ENCODE measurements around the gene TMEM132D.

The TMEM132D gene

GRCh38 chr12:129753586-129753985 lies 150.2 kb downstream of the TMEM132D start:
- no peak for DNase-seq (ENCODE audit: low read depth, low spot score)
- no peak overlapping the region for H3K27ac ChIP-seq

GRCh38 chr12:129750421-129750820 lies 153.4 kb downstream of the TMEM132D start:
- no peak for DNase-seq (ENCODE audit: low read depth, low spot score)
- no peak overlapping the region for H3K27ac ChIP-seq

- no peak for DNase-seq (ENCODE audit: low read depth, low spot score)
These were observed 157.5 kb downstream of the TMEM132D start for GRCh38 chr12:129746318-129746717.

DNA sequence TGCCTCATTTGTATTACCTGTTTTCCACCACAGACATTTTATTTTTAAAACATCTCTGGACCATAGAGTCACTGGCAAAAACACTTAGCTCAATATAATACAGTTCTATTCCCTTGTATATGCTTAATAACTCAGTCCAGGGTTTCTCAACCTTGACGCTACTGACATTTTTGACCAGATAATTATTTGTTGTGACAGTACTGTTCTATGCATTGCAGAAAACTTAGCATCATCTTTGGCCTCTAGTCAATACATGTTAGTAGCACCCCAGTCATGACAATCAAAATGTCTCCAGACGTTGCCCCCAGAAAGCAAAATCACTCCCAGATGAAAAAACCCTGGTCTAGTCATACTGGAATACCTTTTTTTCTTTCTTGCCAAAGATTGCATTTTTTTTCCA lies 174.7 kb downstream of the TMEM132D start:
- DNase-seq (ENCODE audit: low read depth, low spot score) = no peak
- no peak overlapping the region for H3K27ac ChIP-seq

More at GRCh38 chr12:129746318-129746717, 157.5 kb downstream of the TMEM132D start:
- no peak overlapping the region for H3K27ac ChIP-seq

DNA sequence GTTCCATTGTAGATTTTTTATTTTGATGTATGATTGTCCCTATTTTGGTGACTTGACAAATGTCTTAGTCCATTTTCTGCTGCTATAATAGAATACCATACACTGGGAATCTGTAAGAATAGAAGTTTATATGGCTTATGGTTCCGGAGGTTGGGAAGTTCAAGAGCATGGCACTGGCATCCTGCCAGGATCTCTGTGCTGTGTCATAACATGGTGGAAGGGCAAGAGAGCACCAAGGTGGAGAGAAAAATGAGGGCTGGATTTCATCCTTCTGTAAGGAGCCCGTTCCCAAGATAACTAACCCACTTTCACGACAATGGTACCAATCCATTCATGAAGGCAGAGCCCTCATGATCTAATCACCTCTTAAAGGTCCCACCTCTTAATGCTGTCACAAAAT lies 176.7 kb downstream of the TMEM132D start:
- H3K27ac ChIP-seq = no peak overlapping the region
- DNase-seq (ENCODE audit: low read depth, low spot score) = no peak

GRCh38 chr12:129723260-129723659 lies 180.6 kb downstream of the TMEM132D start:
- no peak overlapping the region for H3K27ac ChIP-seq
- DNase-seq (ENCODE audit: low read depth, low spot score) = no peak

GRCh38 chr12:129720618-129721017 lies 183.2 kb downstream of the TMEM132D start:
- no peak for DNase-seq (ENCODE audit: low read depth, low spot score)
- H3K27ac ChIP-seq = no peak overlapping the region

- DNase-seq (ENCODE audit: low read depth, low spot score) = no peak
- no peak overlapping the region for H3K27ac ChIP-seq
These were observed 184.4 kb downstream of the TMEM132D start for GRCh38 chr12:129719416-129719815.

DNA sequence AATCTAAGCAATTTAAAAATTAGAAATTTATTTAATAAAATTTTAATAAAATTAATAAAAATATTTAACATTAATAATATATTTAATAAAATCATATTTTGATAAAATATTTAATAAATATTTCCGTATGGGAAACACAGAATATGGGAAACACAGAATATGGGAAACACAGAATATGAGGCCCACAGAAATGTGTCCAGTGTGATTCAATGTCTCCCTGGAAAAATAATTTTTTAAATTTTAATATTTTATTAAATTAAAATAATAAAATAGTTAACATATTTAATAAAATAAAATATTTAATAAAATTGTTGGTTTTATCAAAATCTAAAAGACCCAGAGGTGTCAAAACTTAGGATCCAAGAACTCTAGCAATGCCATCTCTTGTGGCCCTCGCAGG lies 186.4 kb downstream of the TMEM132D start:
- no peak for DNase-seq (ENCODE audit: low read depth, low spot score)
- H3K27ac ChIP-seq = no peak overlapping the region

DNA sequence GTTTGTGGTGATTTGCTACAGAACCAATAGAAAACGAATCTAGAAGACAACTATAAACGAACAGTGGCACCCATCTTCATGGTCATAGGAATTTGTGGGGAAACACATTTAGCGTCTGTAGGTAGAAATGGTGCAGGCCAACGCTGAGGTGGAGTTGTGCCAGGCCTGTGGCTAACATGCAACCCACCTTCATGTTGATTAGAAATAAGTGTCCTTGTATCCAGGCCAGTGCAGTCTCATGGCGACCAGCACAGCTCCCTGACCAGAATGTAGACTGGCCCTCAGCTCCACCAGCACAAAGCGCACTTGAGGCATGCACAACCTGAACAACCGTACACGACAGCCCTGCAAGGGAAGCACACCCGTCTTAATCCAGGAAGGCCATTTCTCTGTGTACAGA lies 187.0 kb downstream of the TMEM132D start:
- no peak for DNase-seq (ENCODE audit: low read depth, low spot score)
- no peak overlapping the region for H3K27ac ChIP-seq

DNA sequence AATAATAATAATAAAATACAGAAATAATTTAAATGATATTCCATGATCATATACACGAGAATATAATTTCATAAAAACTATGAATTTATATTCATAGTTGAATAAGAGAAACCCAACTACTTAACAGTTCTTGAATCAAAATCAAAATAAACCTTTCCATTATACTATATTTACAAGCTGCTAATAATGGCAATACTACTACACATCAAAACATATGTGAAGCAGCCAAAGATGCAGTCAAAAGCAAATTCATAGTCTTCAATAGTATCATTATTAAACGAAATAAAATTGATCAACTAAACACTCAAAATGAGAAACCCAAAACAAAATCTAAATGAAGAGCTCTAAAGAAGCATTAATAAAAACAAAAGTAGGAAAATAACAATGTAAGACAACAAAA lies 197.1 kb downstream of the TMEM132D start:
- no peak for DNase-seq (ENCODE audit: low read depth, low spot score)
- no peak overlapping the region for H3K27ac ChIP-seq

DNA sequence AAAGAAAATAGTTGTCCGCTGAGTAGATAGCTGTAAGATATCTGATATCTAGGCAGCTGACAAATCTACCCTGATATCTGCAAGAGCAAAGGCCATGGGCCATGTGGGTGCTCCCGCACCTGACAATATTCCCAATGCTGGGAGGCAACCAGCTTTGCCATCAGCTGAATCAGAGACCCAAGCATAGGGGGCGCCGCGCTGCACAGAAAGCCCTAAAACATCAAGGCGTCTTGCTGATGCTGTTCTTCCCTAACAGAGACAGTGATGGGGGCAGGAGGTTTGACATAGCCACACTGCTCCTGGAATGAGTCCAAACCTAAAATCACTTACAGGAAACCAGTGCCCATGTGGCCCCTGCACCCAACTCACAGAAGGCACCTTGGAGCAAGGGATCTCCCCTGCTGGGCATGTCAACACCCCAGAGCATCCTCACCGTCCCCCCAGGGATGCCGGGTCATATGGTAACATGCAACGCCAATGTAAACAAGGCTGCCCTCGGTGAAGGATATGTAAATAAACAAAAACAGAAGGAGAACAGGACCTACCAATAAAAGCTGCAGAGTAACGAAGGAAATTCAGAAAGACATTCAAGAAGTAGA lies 199.5 kb downstream of the TMEM132D start:
- no peak for DNase-seq (ENCODE audit: low read depth, low spot score)

DNA sequence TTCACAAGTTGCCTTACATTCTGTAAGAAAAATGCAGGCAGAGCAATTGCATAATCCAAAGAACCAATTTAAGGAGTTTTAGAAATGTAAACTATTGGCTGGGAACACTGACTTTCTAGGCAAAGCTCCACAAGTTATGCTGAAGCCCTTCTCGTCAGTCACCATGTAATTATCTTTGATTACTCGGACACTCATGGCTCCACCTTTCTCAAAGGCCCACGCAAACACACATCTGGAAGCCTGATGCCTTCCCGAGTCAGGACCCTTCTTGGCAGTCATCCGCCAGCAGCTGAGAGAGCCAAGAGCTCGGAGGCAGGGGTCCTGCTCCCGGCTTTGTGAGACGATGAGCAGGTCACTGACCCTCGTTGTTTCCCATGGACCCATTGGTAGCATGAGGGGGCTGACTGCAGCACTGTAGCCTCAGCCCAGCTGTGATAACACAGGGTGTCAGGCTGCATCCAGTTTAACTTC lies 202.2 kb downstream of the TMEM132D start:
- H3K27ac ChIP-seq = no peak overlapping the region
- no peak for DNase-seq (ENCODE audit: low read depth, low spot score)

More for the DNA sequence above, 199.5 kb downstream of the TMEM132D start:
- no peak overlapping the region for H3K27ac ChIP-seq

- H3K27ac ChIP-seq = no peak overlapping the region
- DNase-seq (ENCODE audit: low read depth, low spot score) = no peak
These were observed 203.8 kb downstream of the TMEM132D start for GRCh38 chr12:129700036-129700435.

DNA sequence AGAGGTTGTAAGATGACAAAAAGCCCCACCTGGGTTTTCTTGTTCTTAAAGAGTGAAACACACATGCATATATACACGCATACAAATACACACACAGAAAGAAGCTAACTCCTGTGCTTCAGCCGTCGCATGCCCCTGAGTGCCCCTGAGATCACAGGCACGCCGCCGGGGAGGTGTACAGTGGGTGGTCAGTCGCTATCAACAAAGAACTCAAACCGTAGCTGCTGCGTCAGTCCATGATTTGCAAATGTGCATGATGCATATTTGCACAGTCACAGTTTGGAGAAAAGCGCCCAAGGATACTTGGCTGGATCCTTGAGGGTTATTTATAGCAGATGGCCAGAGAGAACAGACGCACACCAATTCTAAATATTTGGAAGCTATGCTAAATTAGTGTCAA lies 206.9 kb downstream of the TMEM132D start:
- no peak overlapping the region for H3K27ac ChIP-seq
- no peak for DNase-seq (ENCODE audit: low read depth, low spot score)

- no peak for DNase-seq (ENCODE audit: low read depth, low spot score)
- no peak overlapping the region for H3K27ac ChIP-seq
These were observed 207.4 kb downstream of the TMEM132D start for GRCh38 chr12:129696405-129696804.

GRCh38 chr12:129693731-129694130 lies 210.1 kb downstream of the TMEM132D start:
- no peak overlapping the region for H3K27ac ChIP-seq
- no peak for DNase-seq (ENCODE audit: low read depth, low spot score)

DNA sequence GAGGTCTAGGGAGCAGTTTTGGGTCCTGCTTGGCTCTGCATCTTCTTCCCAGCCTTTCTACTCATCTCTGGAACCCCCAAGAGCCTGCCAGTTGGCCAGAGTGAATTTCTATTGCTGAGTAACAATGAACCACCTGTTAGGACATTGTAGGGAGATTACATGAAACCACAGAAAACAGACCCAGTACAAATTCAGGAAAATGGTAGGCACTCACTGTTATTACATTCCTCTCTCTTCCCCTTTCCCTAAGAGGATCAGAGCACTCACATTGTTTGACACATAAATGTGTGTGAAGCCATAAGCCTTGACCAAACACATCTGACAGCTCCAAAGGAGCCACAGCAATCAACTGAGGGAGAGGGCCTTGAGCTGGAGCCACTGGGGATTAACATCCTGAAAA lies 216.1 kb downstream of the TMEM132D start:
- DNase-seq (ENCODE audit: low read depth, low spot score) = no peak
- no peak overlapping the region for H3K27ac ChIP-seq

- no peak for DNase-seq (ENCODE audit: low read depth, low spot score)
- H3K27ac ChIP-seq = no peak overlapping the region
These were observed 222.0 kb downstream of the TMEM132D start for GRCh38 chr12:129681830-129682229.

- H3K27ac ChIP-seq = no peak overlapping the region
- no peak for DNase-seq (ENCODE audit: low read depth, low spot score)
These were observed 222.7 kb downstream of the TMEM132D start for GRCh38 chr12:129681151-129681550.

DNA sequence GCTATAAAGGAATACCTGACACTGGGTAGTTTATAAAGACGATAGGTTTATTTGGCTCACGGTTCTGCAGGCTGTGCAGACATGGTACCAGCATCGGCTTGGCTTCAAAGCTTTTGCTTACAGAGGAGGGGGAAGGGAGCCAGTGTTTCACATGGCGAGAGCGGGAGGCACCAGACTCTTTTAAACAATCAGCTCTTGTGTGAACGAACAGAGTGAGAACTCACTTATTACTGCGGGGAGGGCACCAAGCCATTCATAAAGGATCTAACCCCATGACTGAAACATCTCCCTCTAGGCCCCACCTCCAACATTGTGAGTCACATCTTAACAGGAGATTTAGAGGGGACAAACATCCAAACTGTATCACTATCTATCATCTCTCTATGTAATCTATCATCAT lies 227.4 kb downstream of the TMEM132D start:
- DNase-seq (ENCODE audit: low read depth, low spot score) = no peak
- no peak overlapping the region for H3K27ac ChIP-seq

DNA sequence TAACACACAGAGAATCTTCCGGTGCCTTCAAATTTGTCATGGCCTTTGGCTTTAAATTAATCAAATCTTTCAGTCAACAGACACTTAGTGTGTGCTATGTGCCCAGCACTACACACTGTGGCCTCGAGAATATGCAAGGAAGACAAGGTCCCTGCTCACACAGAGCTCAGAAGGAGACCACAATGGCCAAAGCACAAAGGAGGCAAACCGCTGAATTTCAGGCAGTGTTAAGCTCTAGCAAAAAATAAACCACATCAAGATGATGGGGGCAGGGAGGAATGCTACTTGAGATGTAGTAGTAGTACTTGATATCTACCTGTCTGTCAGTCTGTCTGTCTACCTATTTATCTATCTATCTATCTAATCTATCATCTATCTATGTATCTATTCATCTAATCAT lies 227.9 kb downstream of the TMEM132D start:
- no peak overlapping the region for H3K27ac ChIP-seq

GRCh38 chr12:129675496-129675895 lies 228.3 kb downstream of the TMEM132D start:
- H3K27ac ChIP-seq = no peak overlapping the region
- no peak for DNase-seq (ENCODE audit: low read depth, low spot score)

More for the DNA sequence above, 227.9 kb downstream of the TMEM132D start:
- no peak for DNase-seq (ENCODE audit: low read depth, low spot score)

Data from epithelial cell of prostate (primary cell).